GM21423 (cell line): ENCODE results near the gene NCF4.

Experiments used
- ATAC-seq: cut with Tn5 transposase; IDR thresholded peaks from one replicate; pipeline ENCODE4 v1.9.1; 2021; ENCODE audit warnings: mild to moderate bottlenecking, moderate library complexity; ENCODE audit not compliant: unreplicated experiment

NCF4 gene

GRCh38 chr22:36892292-36892691 lies 31.5 kb downstream of the NCF4 start:
- no peak for ATAC-seq

GRCh38 chr22:36893262-36893661 lies 32.5 kb downstream of the NCF4 start:
- no peak for ATAC-seq

DNA sequence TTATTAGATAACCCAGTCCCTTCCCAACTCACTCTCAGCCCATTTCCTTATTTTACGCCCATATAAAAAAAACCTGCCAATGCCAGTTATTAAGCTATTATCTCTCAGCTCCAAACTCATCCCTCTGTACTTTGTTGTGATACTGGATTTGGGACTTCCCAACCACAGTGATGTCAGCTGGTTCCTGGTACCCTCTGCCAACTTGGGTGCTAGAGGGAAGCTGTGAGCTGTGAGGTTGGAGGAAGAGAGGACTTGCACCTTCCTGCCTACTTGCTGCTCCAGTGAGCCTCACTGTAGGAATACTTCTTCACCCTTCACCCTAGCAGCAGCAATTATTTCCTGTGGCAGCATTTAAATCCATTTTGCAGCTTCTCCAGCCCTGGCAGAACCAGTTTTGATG lies 33.5 kb downstream of the NCF4 start:
- no peak for ATAC-seq

DNA sequence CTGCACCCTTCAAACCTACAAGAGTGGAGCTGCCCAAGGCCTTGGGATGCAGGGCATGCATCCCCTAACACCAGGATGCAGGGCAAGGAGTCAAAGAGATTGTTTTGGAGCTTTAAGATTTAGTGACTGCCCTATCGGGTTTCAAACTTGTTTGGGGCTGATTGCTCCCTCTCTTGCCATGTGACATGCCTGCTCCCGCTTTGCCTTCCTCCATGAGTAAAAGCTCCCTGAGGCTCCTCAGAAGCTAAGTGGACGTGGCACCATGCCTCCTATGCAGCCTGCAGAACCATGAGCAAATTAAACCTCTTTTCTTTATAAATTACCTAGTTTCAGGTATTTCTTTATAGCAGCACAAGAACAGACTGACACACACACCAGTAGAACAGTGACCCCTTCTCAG lies 36.8 kb downstream of the NCF4 start:
- ATAC-seq, result no peak

- ATAC-seq, result no peak
These were observed 37.9 kb downstream of the NCF4 start for GRCh38 chr22:36898690-36899089.

DNA sequence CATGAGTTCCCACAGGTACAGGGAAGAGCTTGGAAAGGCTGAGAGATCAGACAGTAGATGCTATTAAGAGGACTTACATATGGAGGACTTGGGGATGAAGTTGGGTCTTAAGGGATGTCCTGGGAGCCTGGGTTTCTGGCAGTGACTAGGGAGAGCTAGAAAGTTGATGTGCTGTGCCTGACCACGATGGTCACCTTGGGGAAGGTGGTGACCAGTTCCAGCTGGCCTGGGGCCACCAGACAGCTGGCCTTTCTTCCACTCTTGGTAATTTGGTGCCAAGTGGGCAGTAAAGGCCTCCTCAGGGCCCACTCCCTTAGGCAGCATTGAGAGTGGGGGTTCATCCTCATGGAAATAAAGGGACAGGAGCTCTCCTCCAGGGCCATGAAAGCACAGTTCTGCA lies 38.7 kb downstream of the NCF4 start:
- no peak for ATAC-seq

GRCh38 chr22:36900225-36900624 lies 39.4 kb downstream of the NCF4 start:
- no peak for ATAC-seq

DNA sequence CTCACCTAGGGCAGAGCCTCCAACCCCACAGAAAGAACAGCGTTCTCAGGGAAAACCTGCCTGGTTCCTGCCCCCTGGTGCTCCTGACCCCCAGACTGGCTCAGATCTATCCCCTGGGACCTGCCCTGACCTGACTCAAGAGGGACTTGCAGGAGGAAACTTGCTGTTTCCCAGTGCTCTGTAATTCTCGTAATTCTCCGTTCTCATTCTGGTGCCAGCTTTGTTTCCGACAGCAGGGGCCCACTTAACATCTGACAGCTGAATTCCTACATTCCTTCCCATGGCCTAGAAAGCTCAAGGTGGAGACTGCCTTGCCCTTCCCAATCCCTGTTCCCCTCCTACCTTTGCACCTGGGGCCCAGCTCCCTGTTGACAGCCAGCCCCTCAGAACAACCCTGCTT lies 40.1 kb downstream of the NCF4 start:
- ATAC-seq, result no peak

GRCh38 chr22:36901411-36902142 lies 40.8 kb downstream of the NCF4 start:
- ATAC-seq, result peak; percentile 66

DNA sequence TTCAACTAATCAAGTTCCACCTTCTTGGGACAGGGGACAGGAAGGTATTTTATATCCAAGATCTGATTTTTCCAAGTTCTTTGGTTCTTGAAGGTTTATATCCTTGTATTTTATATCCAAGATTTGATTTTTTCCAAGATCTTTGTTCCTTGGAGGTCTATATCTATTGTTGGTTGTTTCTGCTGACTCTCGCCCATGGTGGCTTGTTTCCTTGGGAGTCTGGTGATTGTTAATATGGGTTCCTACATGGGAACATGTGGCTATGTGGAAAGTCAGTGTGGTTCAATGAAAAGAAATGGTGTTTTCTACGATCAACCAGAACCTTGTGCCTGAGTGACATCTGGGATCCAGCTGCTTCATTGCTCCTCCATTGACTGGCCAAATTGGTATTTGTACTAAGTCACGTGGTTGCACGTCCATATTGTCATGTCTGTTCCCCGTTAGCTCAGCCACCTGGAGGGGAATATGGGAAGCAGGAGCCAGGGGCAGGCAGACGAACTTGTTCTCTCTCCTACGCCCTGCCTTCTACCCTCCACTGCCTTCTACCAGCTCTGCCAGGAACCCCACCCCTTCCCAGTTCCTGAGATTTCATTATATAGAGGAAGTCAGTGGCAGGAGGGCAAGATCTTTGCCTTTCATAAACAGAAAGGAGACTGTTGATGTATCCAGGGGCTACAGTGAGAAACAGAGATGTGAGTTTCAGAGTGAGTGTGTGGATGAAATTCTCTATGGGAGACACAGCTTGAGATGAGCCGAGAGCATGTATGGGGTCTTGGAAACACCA lies 41.5 kb downstream of the NCF4 start:
- ATAC-seq, result no peak

GRCh38 chr22:36904260-36904880 lies 43.6 kb downstream of the NCF4 start:
- ATAC-seq, result no peak

GRCh38 chr22:36907253-36908195 lies 46.7 kb downstream of the NCF4 start:
- ATAC-seq, result no peak

GRCh38 chr22:36910461-36910860 lies 49.7 kb downstream of the NCF4 start:
- ATAC-seq, result no peak

DNA sequence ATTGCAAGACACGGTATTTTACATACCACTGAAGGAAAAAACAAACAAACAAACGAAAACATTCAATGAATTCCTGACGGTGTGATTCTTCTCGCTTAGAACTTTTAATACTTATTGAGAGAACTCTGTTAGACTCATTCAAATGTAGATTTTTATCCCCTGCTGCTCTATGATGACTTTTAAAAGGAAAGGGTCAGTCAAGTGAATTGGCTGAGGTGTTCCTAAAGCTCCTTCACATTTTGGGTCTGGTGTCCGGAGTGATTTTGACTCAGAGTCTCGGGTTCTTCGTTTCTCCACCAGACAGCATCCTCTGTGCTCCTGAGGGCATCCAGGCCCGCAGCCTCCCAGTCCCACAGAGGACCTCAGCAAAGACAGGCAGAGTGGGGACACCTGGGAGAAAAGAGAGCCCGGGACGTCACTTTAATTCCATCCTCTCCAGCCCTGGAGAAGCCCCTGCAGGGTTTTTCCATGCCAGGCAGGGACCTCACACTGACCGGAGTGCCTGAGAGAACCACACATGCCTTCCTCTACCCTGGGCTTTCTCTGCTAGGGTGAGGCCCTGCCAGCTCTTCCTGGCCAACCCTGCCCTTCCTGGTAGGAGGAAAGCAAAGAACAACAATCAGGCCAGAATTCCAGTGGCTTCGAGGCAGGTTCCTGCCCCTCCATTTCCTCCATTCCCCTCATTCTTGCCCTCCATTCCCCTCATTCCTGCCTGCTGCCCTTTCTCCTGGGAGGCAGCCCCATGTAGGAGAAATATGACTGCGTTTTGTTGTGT lies 51.3 kb downstream of the NCF4 start:
- ATAC-seq, result no peak

- no peak for ATAC-seq
These were observed 52.1 kb downstream of the NCF4 start for GRCh38 chr22:36912694-36913426.

- no peak for ATAC-seq
These were observed 52.9 kb downstream of the NCF4 start, which contains the start of gene CSF2RB for GRCh38 chr22:36913427-36914389. Gene CSF2RB (plus strand): TSS chr22:36913628. CDS start chr22:36922208, 8,580 bp downstream.

- ATAC-seq, result no peak
These were observed 53.6 kb downstream of the NCF4 start for GRCh38 chr22:36914390-36914752.

DNA sequence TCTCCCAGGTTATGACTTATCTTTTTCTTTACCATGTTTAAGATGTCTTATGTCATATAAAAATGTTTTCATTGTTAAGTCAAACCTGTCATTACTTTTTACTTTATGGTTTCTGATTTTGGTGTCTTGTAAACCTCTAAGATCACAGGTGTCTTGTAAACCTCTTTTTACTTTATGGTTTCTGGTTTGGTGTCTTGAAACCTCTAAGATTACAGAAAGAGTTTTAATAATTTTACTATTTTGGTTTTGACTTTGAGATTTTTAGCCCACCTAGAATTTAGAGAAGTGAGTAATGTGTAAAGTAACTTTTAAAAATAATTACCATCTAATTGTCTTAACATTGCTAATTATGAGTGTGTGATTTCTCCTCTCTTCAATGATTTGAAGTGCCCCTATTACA lies 55.2 kb downstream of the NCF4 start:
- no peak for ATAC-seq
